H9 (cell line): ENCODE data around the gene ABCC4. TPM values are rescaled to one million over a fixed set of nuclear protein-coding genes. Genes with fewer than 3 reads are reported as not detected.

ENCODE experiments used
- DNase-seq: peaks from one replicate; pipeline ENCODE4 v3.0.0-alpha.2; 2017
- H2AFZ ChIP-seq: one replicate; pipeline ENCODE4 v1.6.1; 2013; ENCODE audit warnings: mild to moderate bottlenecking, low read length, control low read depth, moderate library complexity
- H2AK5ac ChIP-seq: 2 replicates; pipeline ENCODE4 v1.6.1; 2013; ENCODE audit warnings: low read length, control low read depth, mixed read lengths; ENCODE audit not compliant: insufficient read length
- H2BK120ac ChIP-seq: one replicate; pipeline ENCODE4 v1.6.1; 2013; ENCODE audit warnings: low read depth, mild to moderate bottlenecking, low read length, control low read depth, inconsistent platforms; ENCODE audit not compliant: poor library complexity, severe bottlenecking
- H2BK12ac ChIP-seq: 2 replicates; pipeline ENCODE4 v1.6.1; 2013; ENCODE audit warnings: low read length, control low read depth, mixed read lengths, low read depth; ENCODE audit not compliant: insufficient read length
- H2BK15ac ChIP-seq: 2 replicates; pipeline ENCODE4 v1.6.1; 2013; ENCODE audit warnings: low read depth, low read length, control low read depth
- H2BK20ac ChIP-seq: one replicate; pipeline ENCODE4 v1.6.1; 2013; ENCODE audit warnings: low read depth, mild to moderate bottlenecking, low read length, control low read depth, inconsistent platforms; ENCODE audit not compliant: poor library complexity, severe bottlenecking
- H2BK5ac ChIP-seq: 2 replicates; pipeline ENCODE4 v1.6.1; 2013; ENCODE audit warnings: low read length, control low read depth, mixed read lengths; ENCODE audit not compliant: insufficient read length
- H3K14ac ChIP-seq: 2 replicates; pipeline ENCODE4 v1.6.1; 2013; ENCODE audit warnings: low read length, control low read depth; ENCODE audit not compliant: insufficient read depth
- H3K18ac ChIP-seq: 2 replicates; pipeline ENCODE4 v1.6.1; 2013; ENCODE audit warnings: low read depth, mild to moderate bottlenecking, mixed read lengths, low read length, control low read depth; ENCODE audit not compliant: insufficient read length
- H3K23ac ChIP-seq: 2 replicates; pipeline ENCODE4 v1.6.1; 2013; ENCODE audit warnings: low read length, control low read depth, mixed read lengths, low read depth; ENCODE audit not compliant: insufficient read length
- H3K23me2 ChIP-seq: 2 replicates; pipeline ENCODE4 v1.6.1; 2013; ENCODE audit warnings: low read depth, mild to moderate bottlenecking, mixed read lengths, low read length, control low read depth; ENCODE audit not compliant: insufficient read length, poor library complexity, severe bottlenecking
- H3K27ac ChIP-seq: 2 replicates; pipeline ENCODE4 v1.5.1; 2013; ENCODE audit warnings: low read length, control low read depth, mixed read lengths, low read depth; ENCODE audit not compliant: insufficient read length
- H3K27me3 ChIP-seq: 2 replicates; pipeline ENCODE4 v1.6.1; 2013; ENCODE audit warnings: low read length, control low read depth, inconsistent platforms; ENCODE audit not compliant: insufficient read depth
- H3K4ac ChIP-seq: 2 replicates; pipeline ENCODE4 v1.6.1; 2013; ENCODE audit warnings: low read depth, mild to moderate bottlenecking, control low read depth, inconsistent platforms, low read length, moderate library complexity
- H3K4me1 ChIP-seq: 2 replicates; pipeline ENCODE4 v1.6.1; 2013; ENCODE audit warnings: low read length, control low read depth, inconsistent platforms; ENCODE audit not compliant: insufficient read depth
- H3K4me2 ChIP-seq: 2 replicates; pipeline ENCODE4 v1.6.1; 2013; ENCODE audit warnings: low read length, control low read depth, mixed read lengths; ENCODE audit not compliant: insufficient read length, insufficient read depth
- H3K56ac ChIP-seq: 2 replicates; pipeline ENCODE4 v1.6.1; 2013; ENCODE audit warnings: low read depth, mild to moderate bottlenecking, mixed read lengths, low read length, control low read depth; ENCODE audit not compliant: insufficient read length
- H3K79me1 ChIP-seq: 2 replicates; pipeline ENCODE4 v1.6.1; 2013; ENCODE audit warnings: low read depth, mild to moderate bottlenecking, moderate library complexity, low read length, control low read depth, inconsistent platforms; ENCODE audit not compliant: insufficient read depth, poor library complexity, severe bottlenecking
- H3K79me2 ChIP-seq: 2 replicates; pipeline ENCODE4 v1.6.1; 2013; ENCODE audit warnings: low read length, control low read depth, inconsistent platforms; ENCODE audit not compliant: insufficient read depth
- H3K9ac ChIP-seq: 2 replicates; pipeline ENCODE4 v1.6.1; 2013; ENCODE audit warnings: low read length, control low read depth, mixed read lengths; ENCODE audit not compliant: insufficient read length; ENCODE audit errors: extremely low read depth
- H3K9me3 ChIP-seq: one replicate; pipeline ENCODE4 v1.6.1; 2013; ENCODE audit warnings: low read depth, low read length, inconsistent platforms; ENCODE audit not compliant: control insufficient read depth
- H3T11ph ChIP-seq: one replicate; pipeline ENCODE4 v1.6.1; 2013; ENCODE audit warnings: mild to moderate bottlenecking, low read length, control low read depth, inconsistent platforms
- H4K20me1 ChIP-seq: one replicate; pipeline ENCODE4 v1.6.1; 2013; ENCODE audit not compliant: control insufficient read depth, insufficient read length, insufficient read depth
- H4K5ac ChIP-seq: 2 replicates; pipeline ENCODE4 v1.6.1; 2013; ENCODE audit warnings: low read depth, mild to moderate bottlenecking, mixed read lengths, low read length, control low read depth; ENCODE audit not compliant: insufficient read length
- H4K8ac ChIP-seq: replicated peaks from 2 replicates; pipeline ENCODE4 v1.6.1; 2013; ENCODE audit warnings: low read length, control low read depth, mixed read lengths, low read depth; ENCODE audit not compliant: insufficient read length
- H4K91ac ChIP-seq: 2 replicates; pipeline ENCODE4 v1.6.1; 2013; ENCODE audit warnings: low read depth, mild to moderate bottlenecking, moderate library complexity, mixed read lengths, low read length, control low read depth; ENCODE audit not compliant: insufficient read length
- H3K27ac Mint-ChIP-seq, 3 experiments: 2 replicates in 2 of 3; 3 replicates in 1 of 3; pipeline ENCODE4 v1.8.0; 2020 to 2021; ENCODE audit warnings: mixed read lengths in 3 of 3, mild to moderate bottlenecking in 1 of 3, moderate library complexity in 1 of 3
- H3K27me3 Mint-ChIP-seq: 2 replicates; pipeline ENCODE4 v1.8.0; 2021; ENCODE audit warnings: low read depth, mild to moderate bottlenecking, moderate library complexity, mixed read lengths
- H3K36me3 Mint-ChIP-seq, 3 experiments: 2 replicates in 2 of 3; 3 replicates in 1 of 3; pipeline ENCODE4 v1.8.0; 2020 to 2021; ENCODE audit warnings: low read depth in 3 of 3, mixed read lengths in 3 of 3; ENCODE audit not compliant: insufficient read depth in 1 of 3
- H3K4me1 Mint-ChIP-seq, 2 experiments: 2 replicates each; pipeline ENCODE4 v1.8.0; 2020; ENCODE audit warnings: mixed read lengths in 2 of 2
- H3K4me3 Mint-ChIP-seq, 2 experiments: 2 replicates in 1 of 2; 3 replicates in 1 of 2; pipeline ENCODE4 v1.8.0; 2020 to 2021; ENCODE audit warnings: mild to moderate bottlenecking in 2 of 2, mixed read lengths in 2 of 2, moderate library complexity in 1 of 2
- H3K9me3 Mint-ChIP-seq, 2 experiments: 2 replicates in 1 of 2; 3 replicates in 1 of 2; pipeline ENCODE4 v1.8.0; 2020; ENCODE audit warnings: mild to moderate bottlenecking in 2 of 2, mixed read lengths in 2 of 2, moderate library complexity in 1 of 2
- CTCF ChIP-seq: fragments of 200-600 bp; sonication (generic); conservative IDR thresholded peaks from 3 replicates; pipeline ENCODE4 v1.8.0; 2021; ENCODE audit warnings: antibody characterized with exemption, mild to moderate bottlenecking
- WGBS: extraction: QIAGEN DNeasy Blood & Tissue Kit; methylation state at CpG from one replicate; pipeline ENCODE4 v1.1.7; 2013; ENCODE audit warnings: missing lambda C conversion rate, low lambda C conversion rate, mixed read lengths; ENCODE audit not compliant: insufficient read length; ENCODE audit errors: extremely low coverage; 5-methylcytosine and 5-hydroxymethylcytosine counted together
- total RNA-seq: library from RNA; stranded (reverse); gene quantifications from 2 replicates; pipeline ENCODE4 v1.2.1, GENCODE V29; 2021

The ABCC4 gene
- total RNA-seq, 1 experiment from 2014 or later, result 5.9 TPM

- H4K91ac ChIP-seq, result no peak overlapping the region
- Mint-ChIP-seq H3K36me3 (no peaks in the 10 kb centered on the region; a peak in 1 of 7 replicates), H3K27ac (peak overlapping the region in 2 of 3 experiments; percentile 40 to 65; a peak in 2 of 7 replicates), H3K27me3 (no peaks in the 10 kb centered on the region), H3K4me1 (peaks cover 5 to 6% of the 10 kb centered on the region in 2 experiments), H3K4me3 (no peak overlapping the region), H3K9me3 (no peaks in the 10 kb centered on the region)
- H3K9me3 ChIP-seq, result no peaks in the 10 kb centered on the region
- no peak overlapping the region for H3K4me2 ChIP-seq
- H2BK12ac ChIP-seq, result no peak overlapping the region
- no peak overlapping the region for H4K5ac ChIP-seq
- H3K4ac ChIP-seq, result no peak overlapping the region
- no peaks in the 10 kb centered on the region for H4K20me1 ChIP-seq
- no peak overlapping the region for H3K18ac ChIP-seq
- H2BK5ac ChIP-seq, result no peak overlapping the region
- H3T11ph ChIP-seq, result no peak overlapping the region
- no peaks in the 10 kb centered on the region for H3K79me2 ChIP-seq
- H2BK20ac ChIP-seq, result no peak overlapping the region
- no peak overlapping the region for H3K56ac ChIP-seq
- no peaks in the 10 kb centered on the region for H3K4me1 ChIP-seq
- no peaks in the 10 kb centered on the region for H3K23me2 ChIP-seq
- no peaks in the 10 kb centered on the region for H3K79me1 ChIP-seq
- H4K8ac ChIP-seq, result no peak overlapping the region
- H2AFZ ChIP-seq, result no peak overlapping the region
- H2AK5ac ChIP-seq, result no peak overlapping the region
- H3K9ac ChIP-seq, result no peak overlapping the region
- H3K23ac ChIP-seq, result no peak overlapping the region
- no peak overlapping the region for H3K14ac ChIP-seq
- peak; percentile 89 for DNase-seq
- peak; percentile 98 for TF ChIP-seq CTCF
- WGBS, result no CpG with 5 or more reads among the region's 9 CpGs
- H2BK120ac ChIP-seq, result no peak overlapping the region
- no peak overlapping the region for H3K27ac ChIP-seq
- H3K27me3 ChIP-seq, result no peaks in the 10 kb centered on the region
- no peak overlapping the region for H2BK15ac ChIP-seq
Measured at GRCh38 chr13:95191821-95192563, 109.3 kb downstream of the ABCC4 start.
